Adrenal gland (tissue), 5 donors: ENCODE measurements around the gene PEX14.
A peak's percentile ranks its signal among the peaks of the same experiment; 100 is the strongest.

ENCODE experiments used
- POLR2A ChIP-seq, 2 donors: fragments of 450-650 bp; IDR thresholded peaks; one replicate each; pipeline ENCODE4 v1.6.1; 2017; ENCODE audit warnings: antibody characterized with exemption in 2 of 2, mild to moderate bottlenecking in 2 of 2, moderate library complexity in 1 of 2
- TF ChIP-seq, protein P1 (sequence below), 6 experiments: fragments of 450-650 bp in 4 of 6; fragments of 200-600 bp in 2 of 6; sonication (generic) in 1 of 6; IDR thresholded peaks; 1 replicate in 5 of 6; 2 replicates in 1 of 6; pipeline versions ENCODE4 v1.5.1 to v1.8.0; 2016 to 2021; ENCODE audit warnings: antibody characterized with exemption in 6 of 6, mild to moderate bottlenecking in 2 of 6, moderate library complexity in 1 of 6
- donor health status: DM: no; HTN: no; CAD: no.

DNA sequence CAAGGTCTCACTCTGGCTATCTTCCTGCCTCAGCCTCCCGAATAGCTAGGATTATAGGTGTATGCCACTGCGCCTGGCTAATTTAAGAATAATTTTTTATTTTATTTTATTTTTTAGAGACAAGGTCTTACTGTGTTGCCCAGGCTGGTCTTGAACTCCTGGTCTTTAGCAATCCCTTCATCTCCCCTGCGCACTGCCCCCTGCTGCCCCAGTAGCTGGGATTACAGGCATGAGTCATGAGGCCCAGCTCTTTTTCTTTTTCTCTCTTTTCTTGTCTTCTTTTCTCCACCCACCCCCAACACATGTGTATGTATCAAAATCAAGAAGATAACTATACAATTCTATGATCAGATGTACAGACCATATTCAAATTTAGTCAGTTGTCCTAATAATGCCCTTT lies 87.2 kb downstream of the PEX14 start:
- TF ChIP-seq, protein P1, sequence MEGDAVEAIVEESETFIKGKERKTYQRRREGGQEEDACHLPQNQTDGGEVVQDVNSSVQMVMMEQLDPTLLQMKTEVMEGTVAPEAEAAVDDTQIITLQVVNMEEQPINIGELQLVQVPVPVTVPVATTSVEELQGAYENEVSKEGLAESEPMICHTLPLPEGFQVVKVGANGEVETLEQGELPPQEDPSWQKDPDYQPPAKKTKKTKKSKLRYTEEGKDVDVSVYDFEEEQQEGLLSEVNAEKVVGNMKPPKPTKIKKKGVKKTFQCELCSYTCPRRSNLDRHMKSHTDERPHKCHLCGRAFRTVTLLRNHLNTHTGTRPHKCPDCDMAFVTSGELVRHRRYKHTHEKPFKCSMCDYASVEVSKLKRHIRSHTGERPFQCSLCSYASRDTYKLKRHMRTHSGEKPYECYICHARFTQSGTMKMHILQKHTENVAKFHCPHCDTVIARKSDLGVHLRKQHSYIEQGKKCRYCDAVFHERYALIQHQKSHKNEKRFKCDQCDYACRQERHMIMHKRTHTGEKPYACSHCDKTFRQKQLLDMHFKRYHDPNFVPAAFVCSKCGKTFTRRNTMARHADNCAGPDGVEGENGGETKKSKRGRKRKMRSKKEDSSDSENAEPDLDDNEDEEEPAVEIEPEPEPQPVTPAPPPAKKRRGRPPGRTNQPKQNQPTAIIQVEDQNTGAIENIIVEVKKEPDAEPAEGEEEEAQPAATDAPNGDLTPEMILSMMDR (IDR thresholded peaks at IDR 0.05), result peak in 2 of 6 experiments; percentile 11 to 18
- TF ChIP-seq POLR2A (IDR thresholded peaks at IDR 0.05), result no peak
